GM21717 (cell line): ENCODE results near the gene SNAPC4.
"Not testable (repeated sequence)": the region's sequence is repeated elsewhere in the genome, so short reads cannot be mapped to it uniquely, and the experiment has no call there.

Experiments
- ATAC-seq: cut with Tn5 transposase; IDR thresholded peaks from one replicate; pipeline ENCODE4 v1.9.1; 2021; ENCODE audit warnings: mild to moderate bottlenecking, moderate library complexity; ENCODE audit not compliant: unreplicated experiment

Gene SNAPC4

GRCh38 chr9:136409557-136410455 lies 9.8 kb upstream of the SNAPC4 start:
- peak; percentile 22 for ATAC-seq

- no peak for ATAC-seq
Measured at GRCh38 chr9:136407911-136408310, 7.9 kb upstream of the SNAPC4 start.

GRCh38 chr9:136407061-136407460 lies 7.1 kb upstream of the SNAPC4 start:
- ATAC-seq: not testable (repeated sequence)

GRCh38 chr9:136405904-136406303 lies 5.9 kb upstream of the SNAPC4 start:
- ATAC-seq: not testable (repeated sequence)

GRCh38 chr9:136405481-136405880 lies 5.5 kb upstream of the SNAPC4 start:
- no peak for ATAC-seq

- no peak for ATAC-seq
Measured at GRCh38 chr9:136404801-136405136, 4.8 kb upstream of the SNAPC4 start.

GRCh38 chr9:136403915-136404800 lies 4.2 kb upstream of the SNAPC4 start:
- no peak for ATAC-seq

- ATAC-seq: no peak
Measured at GRCh38 chr9:136403538-136403914, 3.6 kb upstream of the SNAPC4 start.

- ATAC-seq: no peak
Measured at GRCh38 chr9:136402067-136402466, 2.1 kb upstream of the SNAPC4 start.

GRCh38 chr9:136401173-136401922 lies 1.4 kb upstream of the SNAPC4 start:
- ATAC-seq: no peak

- no peak for ATAC-seq
Measured at GRCh38 chr9:136399176-136400037, 563 bp downstream of the SNAPC4 start.

- no peak for ATAC-seq
Measured at GRCh38 chr9:136398286-136398685, 1.7 kb downstream of the SNAPC4 start.

GRCh38 chr9:136397643-136398042 lies 2.3 kb downstream of the SNAPC4 start:
- ATAC-seq: no peak

GRCh38 chr9:136396219-136396515 lies 3.8 kb downstream of the SNAPC4 start:
- ATAC-seq: no peak

- no peak for ATAC-seq
Measured at GRCh38 chr9:136395345-136396218, 4.4 kb downstream of the SNAPC4 start.

- ATAC-seq: no peak
Measured at GRCh38 chr9:136395020-136395340, 5.0 kb downstream of the SNAPC4 start.

GRCh38 chr9:136394312-136395019 lies 5.5 kb downstream of the SNAPC4 start:
- no peak for ATAC-seq

GRCh38 chr9:136393531-136393930 lies 6.4 kb downstream of the SNAPC4 start:
- no peak for ATAC-seq
